Sigmoid colon (tissue), 7 donors: ENCODE data around the gene TAF10. TPM values are rescaled to one million over a fixed set of nuclear protein-coding genes. Genes with fewer than 3 reads are reported as not detected.

Experiments used
- DNase-seq: peaks from one replicate; pipeline ENCODE4 v3.0.0-alpha.2; 2019
- H3K27ac ChIP-seq, 4 donors: fragments of 200-600 bp; sonication (generic); one replicate each; pipeline ENCODE4 v1.5.1; 2016 to 2019; ENCODE audit warnings: mild to moderate bottlenecking in 1 of 4
- H3K27me3 ChIP-seq, 3 donors: fragments of 200-600 bp; sonication (generic); one replicate each; pipeline ENCODE4 v1.5.1; 2019; ENCODE audit warnings: mild to moderate bottlenecking in 1 of 3
- H3K36me3 ChIP-seq, 4 donors: fragments of 200-600 bp; sonication (generic); one replicate each; pipeline ENCODE4 v1.5.1; 2016 to 2019
- H3K4me1 ChIP-seq, 4 donors: fragments of 200-600 bp; sonication (generic); one replicate each; pipeline ENCODE4 v1.5.1; 2017 to 2019
- H3K4me3 ChIP-seq, 4 donors: fragments of 200-600 bp; sonication (generic); one replicate each; pipeline ENCODE4 v1.5.1; 2017 to 2019; ENCODE audit warnings: mild to moderate bottlenecking in 2 of 4, moderate library complexity in 1 of 4
- H3K9me3 ChIP-seq, 4 donors: fragments of 200-600 bp in 3 of 4; sonication (generic) in 3 of 4; one replicate each; pipeline versions ENCODE4 v1.5.1 to v1.6.1; 2013 to 2019
- EP300 ChIP-seq, 4 donors: sonication (generic); formaldehyde crosslinking; IDR thresholded peaks; one replicate each; pipeline ENCODE4 v1.6.1; 2017; ENCODE audit warnings: antibody characterized with exemption in 4 of 4
- POLR2A ChIP-seq, 2 donors: fragments of 450-650 bp; IDR thresholded peaks; one replicate each; pipeline ENCODE4 v1.6.1; 2016; ENCODE audit warnings: antibody characterized with exemption in 2 of 2, mild to moderate bottlenecking in 2 of 2, moderate library complexity in 2 of 2
- POLR2AphosphoS5 ChIP-seq, 4 donors: sonication (generic); formaldehyde crosslinking; IDR thresholded peaks; one replicate each; pipeline ENCODE4 v1.6.1; 2017; ENCODE audit warnings: antibody characterized with exemption in 4 of 4
- WGBS, 2 donors: extraction: QIAGEN DNeasy Blood & Tissue Kit; methylation state at CpG; one replicate each; pipeline ENCODE4 v1.1.7; 2013; 5-methylcytosine and 5-hydroxymethylcytosine counted together
- intact Hi-C: fragments of 100-400 bp; cut with DNase I; formaldehyde crosslinking; loops from one replicate; pipeline ENCODE4 v1.15.1; 2023
- polyA plus RNA-seq, 3 donors: library from polyadenylated mRNA; stranded (reverse); fragments of 200-250 nt; gene quantifications; one replicate each; pipeline ENCODE4 v1.2.3, GENCODE V29; 2013
- total RNA-seq, 4 donors: library from RNA; depleted of rRNA; stranded (reverse); fragments of >200 nt; gene quantifications; one replicate each; pipeline ENCODE4 v1.1.0, GENCODE V29; 2016
- TF ChIP-seq, protein P1 (sequence below), 4 experiments: fragments of 450-650 bp in 3 of 4; fragments of 200-600 bp in 1 of 4; IDR thresholded peaks; one replicate each; pipeline ENCODE4 v1.5.1; 2016 to 2019; ENCODE audit warnings: antibody characterized with exemption in 4 of 4, mild to moderate bottlenecking in 3 of 4, moderate library complexity in 2 of 4
- donor health status: healthy with polysubstance abuse.
- donor health status: Bipolar disorder and iron deficiency.
- donor health status: healthy.

Gene TAF10
- total and polyA plus RNA-seq, 7 donors = 33.2 to 148 (median 60.0) TPM

DNA sequence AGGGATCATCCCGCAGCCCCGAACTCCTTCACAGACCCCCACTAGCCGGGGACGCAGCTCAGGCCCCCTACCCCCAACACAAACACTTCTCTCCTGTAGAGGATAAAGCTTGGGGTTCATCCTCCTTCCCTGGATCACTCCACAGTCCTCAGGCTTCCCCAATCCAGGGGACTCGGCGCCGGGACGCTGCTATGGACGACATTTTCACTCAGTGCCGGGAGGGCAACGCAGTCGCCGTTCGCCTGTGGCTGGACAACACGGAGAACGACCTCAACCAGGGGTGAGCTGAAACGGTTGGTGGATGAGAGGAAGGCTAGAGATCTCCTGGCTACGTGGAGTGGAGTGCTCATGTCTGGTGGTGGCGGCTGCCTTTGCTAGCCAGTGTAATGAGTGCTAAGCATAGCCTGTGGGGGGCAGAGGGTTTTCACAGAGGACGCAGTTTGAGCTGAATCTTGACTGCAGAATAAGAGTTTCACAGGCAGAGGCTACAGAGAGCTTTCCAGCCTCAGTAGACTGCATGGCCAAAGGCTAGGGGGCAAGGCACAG is 7.9 kb downstream of the TAF10 start:
- WGBS, 2 donors = 0% methylated on average over 20 of the region's 20 CpGs
- peaks cover 24 to 42% (median 37%) of the 10 kb centered on the region in 4 donors for H3K36me3 ChIP-seq
- H3K9me3 ChIP-seq = no peaks in the 10 kb centered on the region
- TF ChIP-seq, protein P1, sequence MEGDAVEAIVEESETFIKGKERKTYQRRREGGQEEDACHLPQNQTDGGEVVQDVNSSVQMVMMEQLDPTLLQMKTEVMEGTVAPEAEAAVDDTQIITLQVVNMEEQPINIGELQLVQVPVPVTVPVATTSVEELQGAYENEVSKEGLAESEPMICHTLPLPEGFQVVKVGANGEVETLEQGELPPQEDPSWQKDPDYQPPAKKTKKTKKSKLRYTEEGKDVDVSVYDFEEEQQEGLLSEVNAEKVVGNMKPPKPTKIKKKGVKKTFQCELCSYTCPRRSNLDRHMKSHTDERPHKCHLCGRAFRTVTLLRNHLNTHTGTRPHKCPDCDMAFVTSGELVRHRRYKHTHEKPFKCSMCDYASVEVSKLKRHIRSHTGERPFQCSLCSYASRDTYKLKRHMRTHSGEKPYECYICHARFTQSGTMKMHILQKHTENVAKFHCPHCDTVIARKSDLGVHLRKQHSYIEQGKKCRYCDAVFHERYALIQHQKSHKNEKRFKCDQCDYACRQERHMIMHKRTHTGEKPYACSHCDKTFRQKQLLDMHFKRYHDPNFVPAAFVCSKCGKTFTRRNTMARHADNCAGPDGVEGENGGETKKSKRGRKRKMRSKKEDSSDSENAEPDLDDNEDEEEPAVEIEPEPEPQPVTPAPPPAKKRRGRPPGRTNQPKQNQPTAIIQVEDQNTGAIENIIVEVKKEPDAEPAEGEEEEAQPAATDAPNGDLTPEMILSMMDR (IDR thresholded peaks at IDR 0.05) = no peak
- TF ChIP-seq POLR2AphosphoS5 (IDR thresholded peaks at IDR 0.05) (peak; percentile 8 to 76 (median 66)), POLR2A (IDR thresholded peaks at IDR 0.05) (peak in 1 of 2 donors; percentile 26)
- peak overlapping the region; percentile 98 to 99 (median 98) for H3K27ac ChIP-seq
- peaks cover 0 to 81% (median 67%) of the 10 kb centered on the region in 4 donors for H3K4me1 ChIP-seq
- H3K27me3 ChIP-seq = no peaks in the 10 kb centered on the region
- intact Hi-C loops = loop anchor here (5.0 kb wide), 2 partner anchors 78 to 122 kb away; partner anchors contain the start of genes ARFIP2, MRPL17 and TIMM10B
- DNase-seq = peak; percentile 79
- peak overlapping the region; percentile 76 to 95 (median 84) for H3K4me3 ChIP-seq

DNA sequence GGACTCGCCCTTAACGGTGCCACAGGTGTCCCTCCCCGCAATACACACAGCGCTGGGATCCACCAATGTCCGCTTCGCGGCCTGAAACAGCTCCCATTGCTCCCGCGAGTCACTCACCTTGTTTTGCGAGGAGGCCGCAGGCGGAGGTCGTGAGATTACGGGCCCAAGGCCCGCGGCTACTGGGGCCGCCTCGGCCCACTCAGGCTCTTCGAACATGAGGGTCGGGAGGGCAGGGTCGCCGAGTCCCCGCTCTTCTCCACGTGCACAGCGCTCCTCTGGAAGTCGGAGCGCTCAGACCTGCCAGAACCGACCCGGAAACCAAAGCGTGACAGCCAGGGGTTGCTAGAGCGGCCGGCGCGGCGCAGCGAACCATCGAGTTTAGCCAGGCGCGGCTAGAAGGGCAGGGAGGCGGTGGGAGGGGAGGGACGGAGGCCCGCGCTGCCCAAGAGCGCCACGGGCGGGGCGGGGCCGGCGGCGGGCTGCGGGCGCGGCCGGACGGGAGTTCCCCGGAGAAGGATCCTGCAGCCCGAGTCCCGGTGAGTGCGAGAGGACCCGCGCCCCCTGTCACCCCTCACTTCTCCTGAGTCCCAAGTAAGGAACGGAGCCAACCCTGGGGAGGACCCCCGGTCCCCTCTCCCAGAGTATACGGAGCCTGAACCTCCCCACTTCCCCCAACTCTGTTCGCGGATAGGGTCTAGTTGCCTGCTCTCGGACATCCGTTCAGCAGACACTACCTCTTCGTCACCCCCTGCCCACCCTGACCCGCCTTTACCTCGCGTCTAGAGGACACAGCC is 8.5 kb downstream of the TAF10 start, which contains the start of the genes ILK and RRP8:
Gene ILK, plus strand, starts transcription at position 488 of the 794 bp plus-strand sequence. CDS start 498 bp downstream, outside the sequence.
Gene RRP8, minus strand, starts transcription at position 330 of the 794 bp plus-strand sequence. Its CDS starts 114 bp downstream, at position 216.
- Histone ChIP-seq H3K4me3 (peak within 1 kb of the TSS; percentile 76 to 95 (median 84)), H3K36me3 (peaks cover 20 to 41% (median 31%) of the 10 kb centered on the region in 4 donors), H3K27me3 (no peaks in the 10 kb centered on the region), H3K4me1 (peaks cover 0 to 81% (median 63%) of the 10 kb centered on the region in 4 donors), H3K27ac (peak within 1 kb of the TSS; percentile 98 to 99 (median 98)), H3K9me3 (no peaks in the 10 kb centered on the region)
- no peak for TF ChIP-seq EP300 (IDR thresholded peaks at IDR 0.05)
- TF ChIP-seq POLR2A (IDR thresholded peaks at IDR 0.05) = peak; percentile 73 to 86
- TF ChIP-seq, protein P1 (IDR thresholded peaks at IDR 0.05) = no peak
- peak; percentile 87 to 96 (median 94) for TF ChIP-seq POLR2AphosphoS5 (IDR thresholded peaks at IDR 0.05)
- WGBS, 2 donors = 0% methylated on average over 72 of the region's 72 CpGs
- DNase-seq = peak; percentile 96
- intact Hi-C loops = loop anchor here (5.0 kb wide), 2 partner anchors 79 to 121 kb away; partner anchors contain the start of genes ARFIP2, MRPL17 and TIMM10B

DNA sequence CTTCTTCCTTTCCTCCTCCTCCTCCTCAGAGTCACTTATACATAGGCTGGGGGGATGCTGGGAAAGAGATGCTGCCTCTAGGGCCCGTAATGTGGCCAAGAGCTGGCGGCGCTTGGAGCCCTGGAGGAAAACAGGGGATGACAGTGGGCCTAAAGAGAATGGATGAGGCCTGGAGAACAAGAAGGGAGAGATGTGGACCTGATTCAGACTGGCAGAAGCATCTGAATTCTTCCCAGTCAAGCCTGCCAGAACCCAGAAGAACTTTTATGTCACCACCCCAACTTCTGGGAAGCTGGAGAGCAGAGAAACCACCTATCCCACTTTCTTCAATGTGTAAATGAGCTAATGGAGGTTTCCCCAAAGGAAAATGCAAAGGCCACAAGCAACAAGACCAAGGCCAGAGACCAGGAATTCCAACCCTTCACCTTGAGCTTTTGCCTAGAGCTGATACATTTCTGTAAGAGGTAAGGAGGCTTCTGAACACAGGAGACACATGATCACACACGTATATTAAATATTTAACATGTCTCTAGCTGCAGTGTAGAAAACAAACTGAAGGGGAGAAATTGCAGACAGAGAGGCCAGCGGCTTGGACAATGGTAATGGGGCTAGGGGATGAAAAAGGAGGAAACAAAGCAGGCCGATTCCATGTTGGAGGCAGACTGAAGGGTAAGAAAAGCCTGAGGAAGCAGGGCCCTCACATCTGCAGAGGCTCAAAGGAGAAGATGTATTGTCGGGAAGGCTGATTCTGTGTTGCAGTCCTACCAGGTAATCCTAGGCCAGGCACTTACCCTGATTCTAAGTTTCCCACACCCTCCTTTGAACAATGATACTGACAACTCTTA is 9.7 kb downstream of the TAF10 start:
- intact Hi-C loops = loop anchor here (5.0 kb wide), 2 partner anchors 80 to 120 kb away; partner anchors contain the start of genes ARFIP2, MRPL17 and TIMM10B
- DNase-seq = peak; percentile 51
- H3K27me3 ChIP-seq = no peaks in the 10 kb centered on the region
- H3K36me3 ChIP-seq = peaks cover 17 to 39% (median 26%) of the 10 kb centered on the region in 4 donors
- TF ChIP-seq, protein P1 (IDR thresholded peaks at IDR 0.05) = no peak
- TF ChIP-seq POLR2AphosphoS5 (IDR thresholded peaks at IDR 0.05) = no peak
- TF ChIP-seq POLR2A (IDR thresholded peaks at IDR 0.05) = no peak
- peak overlapping the region; percentile 76 to 95 (median 84) for H3K4me3 ChIP-seq
- peak overlapping the region; percentile 98 to 99 (median 98) for H3K27ac ChIP-seq
- WGBS, 2 donors = 44 to 58% methylated on average over 7 of the region's 7 CpGs
- peaks cover 0 to 81% (median 62%) of the 10 kb centered on the region in 4 donors for H3K4me1 ChIP-seq
- no peaks in the 10 kb centered on the region for H3K9me3 ChIP-seq

DNA sequence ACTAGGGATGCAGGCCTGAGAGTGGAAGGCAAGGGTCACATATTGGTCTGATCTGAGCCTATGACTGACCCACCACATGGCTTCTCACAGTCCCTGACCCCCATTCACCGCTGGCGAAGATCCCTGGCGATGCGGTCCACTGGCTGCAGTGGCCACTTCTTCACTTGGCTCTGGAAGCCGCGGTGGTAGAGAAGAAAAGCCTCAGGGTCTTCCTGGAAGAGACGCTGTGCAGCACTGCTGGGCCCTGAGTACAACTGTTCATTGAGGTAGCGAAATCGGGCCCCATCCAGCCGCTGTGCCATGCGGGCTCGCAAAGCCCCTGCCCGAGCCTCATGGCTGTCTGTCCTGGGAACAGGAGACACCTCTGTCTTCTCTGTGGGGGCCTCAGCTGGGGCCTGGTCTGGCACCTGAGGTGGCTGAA is 11.0 kb downstream of the TAF10 start:
- H3K27ac ChIP-seq = peak overlapping the region in 2 of 4 donors; percentile 29 to 99
- intact Hi-C loops = loop anchor here (5.0 kb wide), 2 partner anchors 81 to 119 kb away; partner anchors contain the start of genes ARFIP2, MRPL17 and TIMM10B
- H3K4me3 ChIP-seq = no peak overlapping the region
- H3K36me3 ChIP-seq = peaks cover 17 to 39% (median 26%) of the 10 kb centered on the region in 4 donors
- peak; percentile 58 for DNase-seq
- WGBS, 2 donors = 97% methylated on average over 13 of the region's 13 CpGs
- peaks cover 0 to 82% (median 64%) of the 10 kb centered on the region in 4 donors for H3K4me1 ChIP-seq
- TF ChIP-seq, protein P1 (IDR thresholded peaks at IDR 0.05) = no peak
- TF ChIP-seq EP300 (IDR thresholded peaks at IDR 0.05) = no peak
- no peaks in the 10 kb centered on the region for H3K9me3 ChIP-seq
- no peaks in the 10 kb centered on the region for H3K27me3 ChIP-seq
